ENCODE measurements around the gene ZSWIM4.

- TF ChIP-seq CTCF (IDR thresholded peaks at IDR 0.05) = no peak
- no peak for TF ChIP-seq POLR2A (IDR thresholded peaks at IDR 0.05)
Observed at GRCh38 chr19:13826652-13827235, 31.5 kb downstream of the ZSWIM4 start.
